HG03060 (cell line): Measurements from ENCODE around the gene ARHGEF4.

Experiments used
- ATAC-seq: cut with Tn5 transposase; IDR thresholded peaks from one replicate; pipeline ENCODE4 v1.9.1; 2021; ENCODE audit warnings: low read depth, moderate number of reproducible peaks; ENCODE audit not compliant: unreplicated experiment

The ARHGEF4 gene

GRCh38 chr2:131044757-131045150, 208.0 kb downstream of the ARHGEF4 start:
- no peak for ATAC-seq

GRCh38 chr2:131045286-131046027, 208.7 kb downstream of the ARHGEF4 start:
- no peak for ATAC-seq

- ATAC-seq = no peak
Measured at GRCh38 chr2:131046028-131046917, 209.6 kb downstream of the ARHGEF4 start.

- ATAC-seq = no peak
Measured at GRCh38 chr2:131046918-131047652, 210.4 kb downstream of the ARHGEF4 start.

GRCh38 chr2:131047920-131048560, 211.3 kb downstream of the ARHGEF4 start:
- ATAC-seq = no peak

GRCh38 chr2:131048641-131049040, 211.9 kb downstream of the ARHGEF4 start:
- no peak for ATAC-seq

GRCh38 chr2:131049150-131049718, 212.5 kb downstream of the ARHGEF4 start:
- ATAC-seq = no peak

- ATAC-seq = no peak
Measured at GRCh38 chr2:131050896-131051295, 214.2 kb downstream of the ARHGEF4 start.

GRCh38 chr2:131052741-131053263, 216.1 kb downstream of the ARHGEF4 start:
- no peak for ATAC-seq

- no peak for ATAC-seq
Measured at GRCh38 chr2:131054488-131054887, 217.8 kb downstream of the ARHGEF4 start.

GRCh38 chr2:131055169-131056065, 218.7 kb downstream of the ARHGEF4 start:
- no peak for ATAC-seq

GRCh38 chr2:131056204-131056931, 219.7 kb downstream of the ARHGEF4 start:
- ATAC-seq = no peak

- ATAC-seq = no peak
Measured at GRCh38 chr2:131056932-131057287, 220.2 kb downstream of the ARHGEF4 start.

GRCh38 chr2:131058214-131058843, 221.6 kb downstream of the ARHGEF4 start:
- ATAC-seq = no peak

- ATAC-seq = no peak
Measured at GRCh38 chr2:131058920-131059319, 222.2 kb downstream of the ARHGEF4 start.

GRCh38 chr2:131063501-131064283, 227.0 kb downstream of the ARHGEF4 start:
- no peak for ATAC-seq
